Retinal pigment epithelial cell (primary cell): ENCODE results near the gene STK26.
"Not testable (repeated sequence)": the region's sequence is repeated elsewhere in the genome, so short reads cannot be mapped to it uniquely, and the experiment has no call there.

Experiments
- DNase-seq: peaks from one replicate; pipeline ENCODE4 v3.0.0-alpha.2; 2010; ENCODE audit warnings: low read depth
- H3K4me3 ChIP-seq: 2 replicates; pipeline ENCODE4 v1.5.1; 2011; ENCODE audit warnings: mild to moderate bottlenecking, low read length, control low read depth, moderate library complexity
- CTCF ChIP-seq: conservative IDR thresholded peaks from 2 replicates; pipeline ENCODE4 v1.5.1; 2011; ENCODE audit warnings: low read depth, low read length, control low read depth, inconsistent platforms

The STK26 gene

GRCh38 chrX:132037479-132037993 lies 14.4 kb downstream of the STK26 start:
- DNase-seq = no peak

GRCh38 chrX:132040066-132040465 lies 17.0 kb downstream of the STK26 start:
- no peak for TF ChIP-seq CTCF
- DNase-seq = no peak
- H3K4me3 ChIP-seq = no peak overlapping the region

More at GRCh38 chrX:132037479-132037993, 14.4 kb downstream of the STK26 start:
- TF ChIP-seq CTCF = no peak
- H3K4me3 ChIP-seq = no peak overlapping the region

GRCh38 chrX:132041015-132041414 lies 17.9 kb downstream of the STK26 start:
- no peak for DNase-seq
- TF ChIP-seq CTCF = no peak
- no peak overlapping the region for H3K4me3 ChIP-seq

GRCh38 chrX:132043977-132044376 lies 20.9 kb downstream of the STK26 start:
- DNase-seq = no peak
- H3K4me3 ChIP-seq = no peak overlapping the region
- no peak for TF ChIP-seq CTCF

GRCh38 chrX:132044953-132045352 lies 21.9 kb downstream of the STK26 start:
- DNase-seq = no peak
- TF ChIP-seq CTCF = no peak
- no peak overlapping the region for H3K4me3 ChIP-seq

GRCh38 chrX:132045456-132045855 lies 22.4 kb downstream of the STK26 start:
- TF ChIP-seq CTCF = no peak
- H3K4me3 ChIP-seq = no peak overlapping the region
- no peak for DNase-seq

- H3K4me3 ChIP-seq = no peak overlapping the region
- DNase-seq = no peak
- TF ChIP-seq CTCF = no peak
These were observed 23.4 kb downstream of the STK26 start for GRCh38 chrX:132046533-132046932.

- not testable (repeated sequence) for DNase-seq, H3K4me3 ChIP-seq
These were observed 28.7 kb downstream of the STK26 start for GRCh38 chrX:132051778-132052177.
